Liver (tissue), 9 donors: ENCODE measurements around the gene PSMB8. TPM values are rescaled to one million over a fixed set of nuclear protein-coding genes. Genes with fewer than 3 reads are reported as not detected.

Experiments
- DNase-seq: peaks from one replicate; pipeline ENCODE4 v3.0.0-alpha.2; 2017; ENCODE audit warnings: low spot score
- H3K27ac ChIP-seq, 2 donors: one replicate each; pipeline ENCODE4 v1.7.0; 2013; ENCODE audit warnings: inconsistent platforms in 2 of 2, low read length in 2 of 2, control low read depth in 1 of 2, low read depth in 1 of 2, mild to moderate bottlenecking in 1 of 2
- H3K27me3 ChIP-seq, 4 donors: one replicate each; pipeline versions ENCODE4 v1.6.1 to v1.7.0; 2013; ENCODE audit warnings: low read length in 3 of 4, inconsistent platforms in 1 of 4, mild to moderate bottlenecking in 1 of 4, moderate library complexity in 1 of 4; ENCODE audit not compliant: control insufficient read depth in 4 of 4, insufficient read depth in 4 of 4
- H3K36me3 ChIP-seq, 4 donors: one replicate each; pipeline versions ENCODE4 v1.6.1 to v1.7.0; 2013; ENCODE audit warnings: low read length in 3 of 4, mild to moderate bottlenecking in 3 of 4, low read depth in 1 of 4, moderate library complexity in 1 of 4; ENCODE audit not compliant: control insufficient read depth in 4 of 4, insufficient read depth in 3 of 4
- H3K4me1 ChIP-seq, 4 donors: one replicate each; pipeline versions ENCODE4 v1.6.1 to v1.7.0; 2013; ENCODE audit warnings: low read length in 3 of 4, mild to moderate bottlenecking in 3 of 4, moderate library complexity in 1 of 4; ENCODE audit not compliant: control insufficient read depth in 4 of 4, insufficient read depth in 4 of 4
- H3K4me3 ChIP-seq, 3 donors: one replicate each; pipeline versions ENCODE4 v1.6.1 to v1.7.0; 2013; ENCODE audit warnings: low read length in 3 of 3, control low read depth in 1 of 3, low read depth in 1 of 3, mild to moderate bottlenecking in 1 of 3
- H3K9ac ChIP-seq, 2 donors: one replicate each; pipeline ENCODE4 v1.7.0; 2013; ENCODE audit warnings: low read length in 2 of 2, mild to moderate bottlenecking in 2 of 2, moderate library complexity in 2 of 2, control low read depth in 1 of 2, low read depth in 1 of 2
- H3K9me3 ChIP-seq, 4 donors: one replicate each; pipeline versions ENCODE4 v1.6.1 to v1.7.0; 2013; ENCODE audit warnings: low read length in 3 of 4; ENCODE audit not compliant: control insufficient read depth in 4 of 4
- EGR1 ChIP-seq, 2 donors: IDR thresholded peaks; 2 replicates each; pipeline ENCODE4 v1.6.1; 2016 to 2018; ENCODE audit warnings: antibody characterized with exemption in 2 of 2, low read depth in 2 of 2
- FOXA1 ChIP-seq: IDR thresholded peaks from 2 replicates; pipeline ENCODE4 v1.6.1; 2016; ENCODE audit warnings: antibody characterized with exemption
- FOXA2 ChIP-seq: IDR thresholded peaks from 2 replicates; pipeline ENCODE4 v1.6.1; 2016; ENCODE audit warnings: antibody characterized with exemption
- GABPA ChIP-seq, 2 donors: IDR thresholded peaks in 1 of 2; conservative IDR thresholded peaks in 1 of 2; 2 replicates each; pipeline ENCODE4 v1.6.1; 2016; ENCODE audit warnings: antibody characterized with exemption in 2 of 2, mild to moderate bottlenecking in 1 of 2, moderate library complexity in 1 of 2
- HNF4A ChIP-seq, 2 donors: conservative IDR thresholded peaks; 2 replicates each; pipeline ENCODE4 v1.6.1; 2016; ENCODE audit warnings: antibody characterized with exemption in 2 of 2, mild to moderate bottlenecking in 2 of 2
- HNF4G ChIP-seq: IDR thresholded peaks from 2 replicates; pipeline ENCODE4 v1.6.1; 2016; ENCODE audit warnings: antibody characterized with exemption
- JUND ChIP-seq, 2 donors: IDR thresholded peaks; 2 replicates each; pipeline ENCODE4 v1.6.1; 2016; ENCODE audit warnings: antibody characterized with exemption in 2 of 2
- MAX ChIP-seq: IDR thresholded peaks from 2 replicates; pipeline ENCODE4 v1.6.1; 2016; ENCODE audit warnings: antibody characterized with exemption
- NR2F2 ChIP-seq: IDR thresholded peaks from 2 replicates; pipeline ENCODE4 v1.6.1; 2016; ENCODE audit warnings: antibody characterized with exemption
- RAD21 ChIP-seq, 2 donors: IDR thresholded peaks; 2 replicates each; pipeline ENCODE4 v1.6.1; 2016; ENCODE audit warnings: antibody characterized with exemption in 2 of 2, mild to moderate bottlenecking in 2 of 2
- REST ChIP-seq: IDR thresholded peaks from 2 replicates; pipeline ENCODE4 v1.6.1; 2016; ENCODE audit warnings: antibody characterized with exemption, mild to moderate bottlenecking
- RXRA ChIP-seq, 2 donors: IDR thresholded peaks; 2 replicates each; pipeline ENCODE4 v1.6.1; 2017 to 2018; ENCODE audit warnings: antibody characterized with exemption in 2 of 2, mild to moderate bottlenecking in 1 of 2
- SP1 ChIP-seq: IDR thresholded peaks from 2 replicates; pipeline ENCODE4 v1.6.1; 2018; ENCODE audit warnings: antibody characterized with exemption, mild to moderate bottlenecking
- TAF1 ChIP-seq: conservative IDR thresholded peaks from 2 replicates; pipeline ENCODE4 v1.6.1; 2016; ENCODE audit warnings: antibody characterized with exemption, mild to moderate bottlenecking
- YY1 ChIP-seq: IDR thresholded peaks from 2 replicates; pipeline ENCODE4 v1.6.1; 2016; ENCODE audit warnings: antibody characterized with exemption, mild to moderate bottlenecking
- ZBTB33 ChIP-seq: IDR thresholded peaks from 2 replicates; pipeline ENCODE4 v1.6.1; 2016; ENCODE audit warnings: antibody characterized with exemption
- WGBS: extraction: QIAGEN DNeasy Blood & Tissue Kit; methylation state at CpG from one replicate; pipeline ENCODE4 v1.1.7; 2013; 5-methylcytosine and 5-hydroxymethylcytosine counted together
- polyA plus RNA-seq, 2 donors: library from polyadenylated mRNA; stranded (reverse) in 1 of 2; unstranded in 1 of 2; fragments of 200-250 nt in 1 of 2; fragments of >200 nt in 1 of 2; fragmentation: Nextera tagmentation in 1 of 2; extraction: Ambion mirVana in 1 of 2; gene quantifications; one replicate each; pipeline versions ENCODE4 v1.2.1 to v1.2.3, GENCODE V29; 2013 to 2015
- total RNA-seq, 2 donors: library from RNA; depleted of rRNA; stranded (reverse); fragments of >200 nt; gene quantifications; one replicate each; pipeline ENCODE4 v1.2.3, GENCODE V29; 2014
- TF ChIP-seq, protein P1 (sequence below): IDR thresholded peaks from 2 replicates; pipeline ENCODE4 v1.6.1; 2016; ENCODE audit warnings: antibody characterized with exemption
- TF ChIP-seq, protein P2 (sequence below): fragments of 150-350 bp; IDR thresholded peaks from 2 replicates; pipeline ENCODE4 v1.5.1; 2017; ENCODE audit warnings: improper control_type of control experiment, low read depth, low read length; ENCODE audit not compliant: missing input control
- donor health status: healthy.
- donor health status: healthy.
- donor health status: healthy.
- donor health status: healthy.
- donor health status: healthy.

PSMB8 gene
- total and polyA plus RNA-seq, 4 donors = 19.9 to 75.1 (median 44.0) TPM

- TF ChIP-seq NR2F2 = no peak
- TF ChIP-seq HNF4A (conservative IDR thresholded peaks at IDR 0.05) = no peak
- TF ChIP-seq FOXA1 = no peak
- no peak for TF ChIP-seq YY1
- no peak for TF ChIP-seq ZBTB33
- TF ChIP-seq RAD21 (IDR thresholded peaks at IDR 0.05) = no peak
- no peak for TF ChIP-seq JUND (IDR thresholded peaks at IDR 0.05)
- no peak for TF ChIP-seq FOXA2
- no peak for TF ChIP-seq EGR1 (IDR thresholded peaks at IDR 0.05; ENCODE audit: low read depth in 2 of 2)
- TF ChIP-seq GABPA (IDR thresholded peaks at IDR 0.05 in 1 of 2, conservative IDR thresholded peaks at IDR 0.05 in 1 of 2) = no peak
- TF ChIP-seq, protein P1, sequence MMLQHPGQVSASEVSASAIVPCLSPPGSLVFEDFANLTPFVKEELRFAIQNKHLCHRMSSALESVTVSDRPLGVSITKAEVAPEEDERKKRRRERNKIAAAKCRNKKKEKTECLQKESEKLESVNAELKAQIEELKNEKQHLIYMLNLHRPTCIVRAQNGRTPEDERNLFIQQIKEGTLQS = no peak
- no peak for TF ChIP-seq MAX
- TF ChIP-seq, protein P2, sequence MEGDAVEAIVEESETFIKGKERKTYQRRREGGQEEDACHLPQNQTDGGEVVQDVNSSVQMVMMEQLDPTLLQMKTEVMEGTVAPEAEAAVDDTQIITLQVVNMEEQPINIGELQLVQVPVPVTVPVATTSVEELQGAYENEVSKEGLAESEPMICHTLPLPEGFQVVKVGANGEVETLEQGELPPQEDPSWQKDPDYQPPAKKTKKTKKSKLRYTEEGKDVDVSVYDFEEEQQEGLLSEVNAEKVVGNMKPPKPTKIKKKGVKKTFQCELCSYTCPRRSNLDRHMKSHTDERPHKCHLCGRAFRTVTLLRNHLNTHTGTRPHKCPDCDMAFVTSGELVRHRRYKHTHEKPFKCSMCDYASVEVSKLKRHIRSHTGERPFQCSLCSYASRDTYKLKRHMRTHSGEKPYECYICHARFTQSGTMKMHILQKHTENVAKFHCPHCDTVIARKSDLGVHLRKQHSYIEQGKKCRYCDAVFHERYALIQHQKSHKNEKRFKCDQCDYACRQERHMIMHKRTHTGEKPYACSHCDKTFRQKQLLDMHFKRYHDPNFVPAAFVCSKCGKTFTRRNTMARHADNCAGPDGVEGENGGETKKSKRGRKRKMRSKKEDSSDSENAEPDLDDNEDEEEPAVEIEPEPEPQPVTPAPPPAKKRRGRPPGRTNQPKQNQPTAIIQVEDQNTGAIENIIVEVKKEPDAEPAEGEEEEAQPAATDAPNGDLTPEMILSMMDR = no peak
- TF ChIP-seq TAF1 = no peak
- TF ChIP-seq SP1 = no peak
- no peak for TF ChIP-seq RXRA (IDR thresholded peaks at IDR 0.05)
- no peak for TF ChIP-seq HNF4G
- no peak for TF ChIP-seq REST
- H3K27ac ChIP-seq = no peak overlapping the region
- no peak overlapping the region for H3K9ac ChIP-seq
- no peaks in the 10 kb centered on the region for H3K27me3 ChIP-seq
- H3K4me1 ChIP-seq = peaks cover 6 to 21% (median 14%) of the 10 kb centered on the region in 4 donors
- H3K36me3 ChIP-seq = peaks cover 0 to 30% (median 27%) of the 10 kb centered on the region in 4 donors
- H3K4me3 ChIP-seq = no peak overlapping the region
- DNase-seq = no peak
- 80% methylated on average over 8 of the region's 8 CpGs for WGBS
- no peaks in the 10 kb centered on the region for H3K9me3 ChIP-seq
Observed at GRCh38 chr6:32855467-32856174, 11.8 kb upstream of the PSMB8 start.
